ENCODE results near the gene ANKRD16. TPM values are rescaled to one million over a fixed set of nuclear protein-coding genes. Genes with fewer than 3 reads are reported as not detected.

ANKRD16 gene
- total and polyA plus RNA-seq, 2 of the 13 experiments (the other 11 are each of a cell fraction or from before 2014, with no cell fraction given), result 8.0 to 11.4 TPM

DNA sequence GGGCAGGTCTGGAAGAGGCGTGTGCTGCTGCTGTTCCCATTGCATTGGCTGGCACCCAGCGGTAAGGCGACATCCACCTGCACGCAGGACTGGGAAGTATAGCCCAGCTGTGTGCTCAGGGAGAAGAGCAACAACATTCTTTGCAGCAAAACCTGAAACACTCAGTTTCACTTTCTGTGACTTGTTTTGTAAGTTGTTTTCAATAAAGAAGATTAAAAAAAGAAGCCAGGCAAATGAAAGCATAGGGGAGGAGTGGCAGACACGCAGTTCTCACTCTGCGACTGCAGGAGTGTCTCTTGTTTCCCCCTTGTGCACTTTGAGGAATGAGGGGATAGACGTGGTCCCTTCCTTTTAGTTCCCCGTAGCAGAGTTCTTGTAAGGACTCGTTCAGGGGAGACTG lies 6.1 kb upstream of the ANKRD16 start (continued):
- TF ChIP-seq, protein P1, sequence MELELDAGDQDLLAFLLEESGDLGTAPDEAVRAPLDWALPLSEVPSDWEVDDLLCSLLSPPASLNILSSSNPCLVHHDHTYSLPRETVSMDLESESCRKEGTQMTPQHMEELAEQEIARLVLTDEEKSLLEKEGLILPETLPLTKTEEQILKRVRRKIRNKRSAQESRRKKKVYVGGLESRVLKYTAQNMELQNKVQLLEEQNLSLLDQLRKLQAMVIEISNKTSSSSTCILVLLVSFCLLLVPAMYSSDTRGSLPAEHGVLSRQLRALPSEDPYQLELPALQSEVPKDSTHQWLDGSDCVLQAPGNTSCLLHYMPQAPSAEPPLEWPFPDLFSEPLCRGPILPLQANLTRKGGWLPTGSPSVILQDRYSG (CRISPR knock-in tag; IDR thresholded peaks at IDR 0.05), result no peak
- TF ChIP-seq ZNF652 (CRISPR knock-in tag; IDR thresholded peaks at IDR 0.05; ENCODE audit: borderline replicate concordance, low read depth) (no peak), ZSCAN25 (CRISPR knock-in tag; IDR thresholded peaks at IDR 0.05) (no peak), CREB1 (IDR thresholded peaks at IDR 0.05) (no peak), CREB1 (CRISPR knock-in tag; IDR thresholded peaks at IDR 0.05) (no peak), CCAR2 (optimal IDR thresholded peaks at IDR 0.05; ENCODE audit: low read depth, low read length) (no peak), GTF2F1 (IDR thresholded peaks at IDR 0.05; ENCODE audit: low read length) (no peak), KDM1A (CRISPR knock-in tag; IDR thresholded peaks at IDR 0.05) (no peak), RAD51 (IDR thresholded peaks at IDR 0.05; ENCODE audit: borderline replicate concordance) (no peak), IRX3 (CRISPR knock-in tag; IDR thresholded peaks at IDR 0.05; ENCODE audit: borderline replicate concordance, low read depth) (no peak), ZNF550 (CRISPR knock-in tag; IDR thresholded peaks at IDR 0.05; ENCODE audit: borderline replicate concordance) (no peak)
- TF ChIP-seq, protein P2, sequence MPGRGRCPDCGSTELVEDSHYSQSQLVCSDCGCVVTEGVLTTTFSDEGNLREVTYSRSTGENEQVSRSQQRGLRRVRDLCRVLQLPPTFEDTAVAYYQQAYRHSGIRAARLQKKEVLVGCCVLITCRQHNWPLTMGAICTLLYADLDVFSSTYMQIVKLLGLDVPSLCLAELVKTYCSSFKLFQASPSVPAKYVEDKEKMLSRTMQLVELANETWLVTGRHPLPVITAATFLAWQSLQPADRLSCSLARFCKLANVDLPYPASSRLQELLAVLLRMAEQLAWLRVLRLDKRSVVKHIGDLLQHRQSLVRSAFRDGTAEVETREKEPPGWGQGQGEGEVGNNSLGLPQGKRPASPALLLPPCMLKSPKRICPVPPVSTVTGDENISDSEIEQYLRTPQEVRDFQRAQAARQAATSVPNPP (CRISPR knock-in tag; IDR thresholded peaks at IDR 0.05), result no peak
- TF ChIP-seq, protein P3, sequence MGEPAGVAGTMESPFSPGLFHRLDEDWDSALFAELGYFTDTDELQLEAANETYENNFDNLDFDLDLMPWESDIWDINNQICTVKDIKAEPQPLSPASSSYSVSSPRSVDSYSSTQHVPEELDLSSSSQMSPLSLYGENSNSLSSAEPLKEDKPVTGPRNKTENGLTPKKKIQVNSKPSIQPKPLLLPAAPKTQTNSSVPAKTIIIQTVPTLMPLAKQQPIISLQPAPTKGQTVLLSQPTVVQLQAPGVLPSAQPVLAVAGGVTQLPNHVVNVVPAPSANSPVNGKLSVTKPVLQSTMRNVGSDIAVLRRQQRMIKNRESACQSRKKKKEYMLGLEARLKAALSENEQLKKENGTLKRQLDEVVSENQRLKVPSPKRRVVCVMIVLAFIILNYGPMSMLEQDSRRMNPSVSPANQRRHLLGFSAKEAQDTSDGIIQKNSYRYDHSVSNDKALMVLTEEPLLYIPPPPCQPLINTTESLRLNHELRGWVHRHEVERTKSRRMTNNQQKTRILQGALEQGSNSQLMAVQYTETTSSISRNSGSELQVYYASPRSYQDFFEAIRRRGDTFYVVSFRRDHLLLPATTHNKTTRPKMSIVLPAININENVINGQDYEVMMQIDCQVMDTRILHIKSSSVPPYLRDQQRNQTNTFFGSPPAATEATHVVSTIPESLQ (CRISPR knock-in tag; conservative IDR thresholded peaks at IDR 0.05), result no peak
